Activated naive CD4-positive, alpha-beta T cell (primary cell): ENCODE results near the gene CLDN6.
"Not testable (repeated sequence)": the region's sequence is repeated elsewhere in the genome, so short reads cannot be mapped to it uniquely, and the experiment has no call there.

Experiments used
- DNase-seq, 4 experiments: peaks; one replicate each; lab custom pipeline; 2025; lab: John Stamatoyannopoulos, UW

The CLDN6 gene

DNA sequence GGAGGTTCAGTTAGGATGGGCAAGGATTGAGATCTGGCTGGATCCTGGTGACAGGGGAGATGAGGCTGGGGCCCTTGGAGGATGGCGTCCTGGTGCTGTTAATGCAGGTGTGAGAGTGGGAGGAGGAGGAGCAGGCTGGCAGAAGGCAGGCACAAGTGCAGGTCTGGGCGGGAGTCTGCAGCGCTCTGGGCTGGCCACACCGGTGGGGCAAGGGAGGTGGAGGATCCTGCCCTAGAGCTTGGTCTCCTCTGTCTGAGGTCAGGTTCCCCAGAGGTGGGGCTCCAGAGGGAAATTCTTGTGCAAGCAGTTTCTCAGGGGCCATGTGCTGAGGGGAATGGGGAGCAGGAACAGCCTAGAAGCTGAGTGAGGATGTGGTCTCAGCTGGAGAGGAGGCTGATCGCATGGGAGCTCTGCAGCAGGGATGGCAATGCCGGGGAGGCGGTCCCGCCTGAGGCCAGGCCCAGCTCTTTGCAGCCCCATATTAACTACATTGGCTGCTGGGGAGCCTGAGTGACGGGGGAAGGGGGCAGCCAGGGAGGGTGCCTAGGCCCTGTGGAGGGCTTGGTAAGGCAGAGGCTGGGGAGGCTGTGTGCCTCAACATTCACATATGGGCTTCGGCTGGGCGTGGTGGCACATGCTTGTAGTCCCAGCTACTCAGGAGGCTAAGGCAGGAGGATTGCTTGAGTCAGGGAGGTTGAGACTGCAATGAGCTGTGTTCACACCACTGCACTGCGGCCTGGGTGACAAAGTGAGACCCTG lies 34.8 kb upstream of the CLDN6 start:
- not testable (repeated sequence) for DNase-seq

DNA sequence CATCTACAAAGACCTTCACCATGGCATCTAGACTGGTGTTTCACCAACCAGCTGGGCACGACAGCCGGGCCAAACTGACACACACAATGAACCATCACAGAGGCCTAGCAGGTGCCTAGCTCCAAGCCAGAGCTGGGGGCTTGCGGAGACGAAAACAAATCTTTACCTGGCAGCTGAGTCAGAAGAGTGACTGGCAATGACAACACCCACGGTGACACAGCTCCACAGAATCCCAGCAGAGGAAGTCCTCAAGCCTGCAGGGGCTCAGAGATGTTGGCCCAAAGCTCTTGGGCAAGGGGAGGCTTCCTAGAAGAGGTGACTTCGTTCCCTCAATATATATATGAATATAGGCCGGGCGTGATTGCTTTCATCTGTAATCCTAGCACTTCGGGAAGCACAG lies 33.5 kb upstream of the CLDN6 start:
- DNase-seq = no peak

DNA sequence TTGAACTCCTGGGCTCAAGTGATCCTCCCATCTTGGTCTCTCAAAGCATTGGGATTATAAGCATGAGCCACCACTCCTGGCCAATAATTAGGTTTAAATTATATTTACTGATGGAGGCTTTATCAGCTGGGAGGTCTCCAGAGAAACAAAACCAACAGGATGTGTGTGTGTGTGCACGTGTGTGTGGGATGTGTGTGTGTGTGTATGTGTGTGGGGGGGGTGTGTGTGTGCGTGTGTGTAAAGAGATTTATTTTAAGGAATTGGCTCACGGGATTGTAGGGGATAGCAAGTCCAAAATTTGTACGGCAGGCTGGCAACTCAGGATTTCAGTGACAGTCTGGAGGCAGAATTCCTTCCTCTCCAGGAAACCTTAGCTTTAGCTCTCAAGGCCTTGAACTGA lies 33.0 kb upstream of the CLDN6 start:
- no peak for DNase-seq

DNA sequence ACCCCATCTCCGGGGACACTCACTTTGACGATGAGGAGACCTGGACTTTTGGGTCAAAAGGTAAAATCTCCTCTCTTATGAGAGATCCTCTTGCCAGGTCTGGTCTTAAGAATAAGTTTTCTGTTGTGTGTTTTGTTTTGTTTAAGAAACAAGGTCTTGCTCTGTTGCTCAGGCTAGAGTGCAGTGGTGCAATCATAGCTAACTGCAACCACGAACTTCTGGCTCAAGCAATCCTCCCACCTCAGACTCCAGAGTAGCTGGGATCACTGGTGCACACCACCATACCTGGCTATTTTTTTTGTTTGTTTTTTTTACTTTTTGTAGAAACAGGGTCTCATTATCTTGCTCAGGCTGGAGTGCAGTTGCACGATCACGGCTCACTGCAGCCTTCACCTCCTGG lies 32.5 kb upstream of the CLDN6 start:
- DNase-seq = no peak

DNA sequence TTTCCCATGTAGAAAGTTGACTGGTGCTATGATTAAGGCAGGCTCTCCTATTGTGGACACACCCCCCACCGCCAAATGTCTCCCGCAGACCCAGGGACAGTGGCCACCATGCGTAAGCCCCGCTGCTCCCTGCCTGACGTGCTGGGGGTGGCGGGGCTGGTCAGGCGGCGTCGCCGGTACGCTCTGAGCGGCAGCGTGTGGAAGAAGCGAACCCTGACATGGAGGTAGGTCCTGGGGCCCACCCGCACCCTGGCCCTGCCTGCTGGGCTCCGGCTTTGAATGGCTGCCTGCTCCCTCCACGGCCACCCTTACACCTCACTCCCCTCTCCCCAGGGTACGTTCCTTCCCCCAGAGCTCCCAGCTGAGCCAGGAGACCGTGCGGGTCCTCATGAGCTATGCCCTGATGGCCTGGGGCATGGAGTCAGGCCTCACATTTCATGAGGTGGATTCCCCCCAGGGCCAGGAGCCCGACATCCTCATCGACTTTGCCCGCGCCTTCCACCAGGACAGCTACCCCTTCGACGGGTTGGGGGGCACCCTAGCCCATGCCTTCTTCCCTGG lies 32.0 kb upstream of the CLDN6 start:
- DNase-seq = no peak

DNA sequence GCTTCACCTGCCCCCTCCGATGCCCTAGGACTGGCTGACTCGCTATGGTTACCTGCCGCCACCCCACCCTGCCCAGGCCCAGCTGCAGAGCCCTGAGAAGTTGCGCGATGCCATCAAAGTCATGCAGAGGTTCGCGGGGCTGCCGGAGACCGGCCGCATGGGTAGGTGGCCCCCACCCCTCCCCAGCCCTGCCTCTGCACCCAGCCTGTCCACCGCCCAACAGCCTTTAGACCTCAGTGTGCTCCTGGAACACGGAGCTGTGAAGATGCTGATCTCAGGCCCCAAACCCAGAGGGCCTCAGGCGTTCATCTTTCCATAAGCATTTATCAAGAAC lies 29.4 kb upstream of the CLDN6 start:
- no peak for DNase-seq

DNA sequence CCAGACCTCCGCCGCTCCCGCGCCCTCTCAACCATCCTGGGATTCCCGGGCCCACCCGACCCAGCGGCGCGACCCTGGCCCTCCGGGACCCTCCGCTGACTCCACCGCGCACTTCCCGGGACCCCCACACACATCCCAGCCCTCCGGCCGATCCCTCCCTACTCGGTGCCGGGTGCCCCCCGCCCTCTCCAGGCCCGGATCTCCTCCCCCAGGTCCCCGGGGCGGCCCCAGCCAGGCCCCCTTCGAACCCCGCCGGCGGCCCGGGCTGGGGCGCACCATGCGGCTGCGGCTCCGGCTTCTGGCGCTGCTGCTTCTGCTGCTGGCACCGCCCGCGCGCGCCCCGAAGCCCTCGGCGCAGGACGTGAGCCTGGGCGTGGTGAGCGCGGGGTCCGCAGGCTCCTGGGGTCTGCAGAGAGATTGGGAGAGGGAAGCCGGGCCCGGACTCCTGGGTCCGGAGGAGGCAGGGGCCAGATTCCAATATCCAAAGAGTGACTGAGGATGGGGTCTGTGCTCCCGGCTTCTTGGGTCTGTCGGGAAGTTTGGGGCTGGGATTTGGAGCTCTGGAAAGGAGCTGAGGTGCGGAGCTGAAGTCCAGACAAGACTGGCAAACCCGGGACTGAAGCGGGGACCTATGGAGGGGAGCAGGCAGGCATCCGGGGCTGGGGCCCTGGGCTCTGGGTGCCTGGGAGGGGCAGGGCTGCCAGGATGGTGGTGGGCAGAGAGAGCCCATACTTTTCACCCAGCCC lies 28.8 kb upstream of the CLDN6 start:
- DNase-seq = no peak

DNA sequence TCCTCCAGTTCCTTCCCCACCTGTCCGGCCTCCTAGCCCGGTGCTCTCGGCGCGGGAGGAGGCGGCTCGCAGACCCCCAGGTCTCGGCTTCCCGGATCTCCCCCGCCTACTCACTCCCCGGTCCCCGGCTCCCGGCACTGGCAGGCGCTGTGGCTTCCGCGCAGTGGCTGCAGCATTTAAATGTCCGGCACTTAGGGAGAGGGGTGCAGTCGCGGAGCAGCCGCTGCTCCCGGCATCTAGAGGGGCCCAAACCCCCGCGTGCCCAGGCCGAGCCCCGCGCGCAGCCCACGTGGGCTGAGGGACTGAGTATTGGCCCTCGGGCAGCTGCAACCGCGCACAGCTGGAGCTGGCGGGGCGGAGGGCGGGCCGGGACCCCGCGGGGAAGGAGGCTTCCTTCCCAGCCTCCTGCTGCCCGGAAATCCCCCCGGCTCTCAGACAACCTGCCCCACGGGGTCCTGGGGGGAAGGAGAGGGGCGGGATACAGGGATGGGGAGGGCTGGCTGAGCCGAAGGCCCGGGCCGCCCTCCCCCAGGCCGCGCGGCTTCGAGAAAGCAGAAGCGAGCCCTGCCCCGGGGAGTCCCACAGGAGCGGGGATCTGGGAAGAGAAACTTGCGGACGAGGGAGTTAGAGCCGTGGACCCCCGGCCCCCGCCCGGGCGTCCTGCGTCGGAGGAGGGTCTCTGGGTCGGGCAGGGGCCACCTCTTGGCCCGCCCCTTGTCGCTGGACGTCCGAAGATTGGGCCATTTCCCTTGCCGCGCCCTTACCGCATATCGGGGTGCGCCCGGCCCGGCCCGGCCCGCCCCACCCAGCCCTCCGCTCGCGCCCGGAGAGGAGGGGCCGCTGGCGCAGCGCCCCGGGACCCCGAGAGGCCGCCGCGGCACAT lies 28.0 kb upstream of the CLDN6 start, which contains the start of gene MMP25:
Gene MMP25 (plus strand): TSS at position 804 of the 883 bp plus-strand sequence. CDS start 357 bp downstream, outside the sequence.
- no peak for DNase-seq

DNA sequence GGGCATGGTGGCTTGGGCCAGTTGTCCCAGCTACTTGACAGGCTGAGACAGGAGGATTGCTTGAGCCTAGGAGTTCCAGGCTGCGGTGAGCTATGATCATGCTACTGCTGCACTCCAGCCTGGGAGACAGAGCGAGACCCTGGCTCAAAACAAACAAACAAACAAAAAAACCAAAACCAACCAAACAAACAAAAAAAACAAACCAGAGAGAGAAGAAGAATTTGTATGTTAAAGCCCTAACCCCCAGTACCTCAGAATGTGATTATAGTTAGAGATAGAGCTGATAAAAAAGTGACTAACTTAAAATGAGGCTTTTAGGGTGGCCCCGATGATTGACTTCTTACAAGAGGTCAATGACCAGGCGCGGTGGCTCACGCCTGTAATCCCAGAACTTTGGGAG lies 26.7 kb upstream of the CLDN6 start:
- DNase-seq = no peak

DNA sequence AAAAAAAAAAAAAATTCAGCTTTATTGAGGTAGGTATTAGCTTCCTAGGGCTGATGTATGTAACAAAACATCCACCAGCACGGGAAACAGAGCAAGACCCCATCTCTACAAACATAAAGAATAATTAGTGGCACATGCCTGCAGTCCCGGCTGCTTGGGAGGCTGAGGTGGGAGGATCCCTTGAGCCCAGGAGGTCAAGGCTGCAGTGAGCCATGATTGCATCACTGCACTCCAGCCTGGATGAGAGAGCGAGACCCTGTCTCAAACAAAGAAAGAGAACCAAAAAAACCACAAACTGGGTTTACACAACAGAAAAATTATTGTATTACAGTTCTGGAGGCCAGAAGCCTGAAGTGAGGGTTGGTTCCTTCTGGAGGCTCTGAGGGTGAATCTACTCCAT lies 24.4 kb upstream of the CLDN6 start:
- no peak for DNase-seq

DNA sequence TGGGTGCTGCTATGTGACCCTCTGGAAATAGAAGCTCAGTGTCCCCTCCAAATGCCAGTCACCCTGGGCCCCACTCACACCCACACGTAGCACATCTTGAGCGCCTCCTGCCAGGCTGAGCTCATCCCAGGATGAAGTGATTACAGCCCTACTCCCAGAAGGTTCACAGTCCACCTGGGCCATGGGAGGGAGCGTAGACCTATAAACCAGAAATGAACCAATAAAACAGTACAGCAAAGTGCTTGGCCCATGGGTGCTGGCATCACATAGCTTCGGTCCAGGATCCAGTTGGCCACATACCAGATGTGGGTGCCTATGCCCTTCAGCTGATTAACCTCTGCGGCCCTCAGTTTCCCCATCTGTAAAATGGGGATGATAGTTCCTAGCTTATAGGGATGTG lies 20.9 kb upstream of the CLDN6 start:
- no peak for DNase-seq

DNA sequence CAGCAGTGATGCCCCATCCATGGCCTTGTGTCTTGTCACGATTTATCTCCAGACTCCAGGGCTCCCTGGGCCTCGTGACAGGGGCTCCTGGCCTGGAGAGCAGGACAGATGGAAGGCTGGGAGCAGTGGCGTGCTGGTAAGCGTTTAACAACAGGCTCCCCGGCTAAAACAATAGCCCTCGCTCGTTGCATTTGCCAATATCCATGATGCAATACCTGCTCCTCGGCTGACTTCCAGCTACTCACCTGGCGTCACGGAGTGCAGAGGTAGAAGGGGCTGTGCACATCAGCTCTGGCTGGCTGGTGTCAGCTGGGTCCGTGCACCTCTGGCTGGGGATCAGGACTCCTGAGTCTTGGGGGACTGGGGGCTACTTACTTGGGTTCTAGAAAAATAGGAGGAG lies 20.3 kb upstream of the CLDN6 start:
- DNase-seq = no peak

DNA sequence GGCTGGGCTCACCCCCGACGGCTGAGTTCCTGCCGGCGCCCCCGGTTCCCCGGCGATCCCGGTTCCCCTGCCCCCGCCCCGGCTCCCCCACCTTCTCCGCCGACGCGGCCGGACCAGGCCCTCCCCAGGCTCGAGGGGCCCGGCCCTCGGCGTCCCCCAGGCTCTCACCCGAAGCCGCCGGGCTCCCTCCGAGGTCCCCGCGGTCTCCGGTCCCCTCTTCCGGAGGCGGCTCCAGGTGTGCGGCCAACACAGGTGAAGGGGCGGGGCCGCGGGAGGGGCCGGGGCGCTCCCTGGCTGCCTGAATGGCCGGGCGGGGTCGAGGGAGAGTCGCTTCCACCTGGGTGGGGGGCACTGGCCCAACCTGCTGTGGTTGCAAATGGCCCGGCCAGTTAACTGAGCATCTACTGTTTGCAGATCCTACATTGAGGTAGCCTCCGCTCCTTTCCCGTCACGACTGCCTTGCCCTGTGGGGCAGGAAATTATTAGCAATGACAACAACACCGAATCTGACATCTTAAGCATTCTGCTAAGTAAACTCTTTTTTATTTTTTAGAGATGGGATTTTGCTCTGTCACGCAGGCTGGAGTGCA lies 18.8 kb upstream of the CLDN6 start, which contains the start of gene BICDL2:
Gene BICDL2 (minus strand): TSS at position 219 of the 590 bp plus-strand sequence. CDS start 1,448 bp downstream, outside the sequence.
- no peak for DNase-seq

DNA sequence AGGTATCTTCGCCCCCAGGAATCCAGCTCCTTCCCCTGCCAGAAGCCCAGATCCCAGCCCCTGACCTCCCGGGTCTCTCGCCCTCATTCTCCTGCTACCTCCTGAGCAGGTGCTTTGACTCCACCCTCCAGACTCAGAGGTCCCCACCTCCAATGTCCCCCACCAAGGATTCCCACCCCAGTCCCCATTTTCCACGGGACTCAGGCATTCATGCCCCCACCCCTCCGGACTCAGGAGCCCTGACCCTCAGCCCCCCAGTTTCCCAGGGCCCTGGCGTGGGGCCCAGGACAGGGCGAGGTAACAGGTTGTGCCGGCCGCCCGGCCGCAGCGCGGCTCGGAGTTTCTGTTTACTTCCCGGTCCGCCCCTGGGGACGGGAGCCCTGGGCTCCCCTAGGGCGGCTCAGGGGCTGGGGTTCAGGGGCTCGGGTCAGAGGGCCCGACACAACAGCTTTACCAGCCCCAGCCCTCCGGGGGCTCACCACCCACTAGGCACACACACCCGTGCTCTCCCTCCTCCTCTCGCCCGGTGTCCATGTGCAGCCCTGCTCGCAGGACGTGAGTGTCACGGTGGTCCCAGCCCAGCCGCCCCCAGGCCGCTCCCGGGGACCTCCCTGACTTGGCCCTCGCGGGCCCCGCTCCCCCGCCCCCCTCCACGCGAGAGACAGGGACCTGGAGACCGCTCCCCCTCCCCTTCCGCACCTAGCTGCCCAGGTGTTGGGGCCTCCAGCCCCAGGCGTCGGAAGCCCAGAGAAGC lies 18.2 kb upstream of the CLDN6 start:
- no peak for DNase-seq

DNA sequence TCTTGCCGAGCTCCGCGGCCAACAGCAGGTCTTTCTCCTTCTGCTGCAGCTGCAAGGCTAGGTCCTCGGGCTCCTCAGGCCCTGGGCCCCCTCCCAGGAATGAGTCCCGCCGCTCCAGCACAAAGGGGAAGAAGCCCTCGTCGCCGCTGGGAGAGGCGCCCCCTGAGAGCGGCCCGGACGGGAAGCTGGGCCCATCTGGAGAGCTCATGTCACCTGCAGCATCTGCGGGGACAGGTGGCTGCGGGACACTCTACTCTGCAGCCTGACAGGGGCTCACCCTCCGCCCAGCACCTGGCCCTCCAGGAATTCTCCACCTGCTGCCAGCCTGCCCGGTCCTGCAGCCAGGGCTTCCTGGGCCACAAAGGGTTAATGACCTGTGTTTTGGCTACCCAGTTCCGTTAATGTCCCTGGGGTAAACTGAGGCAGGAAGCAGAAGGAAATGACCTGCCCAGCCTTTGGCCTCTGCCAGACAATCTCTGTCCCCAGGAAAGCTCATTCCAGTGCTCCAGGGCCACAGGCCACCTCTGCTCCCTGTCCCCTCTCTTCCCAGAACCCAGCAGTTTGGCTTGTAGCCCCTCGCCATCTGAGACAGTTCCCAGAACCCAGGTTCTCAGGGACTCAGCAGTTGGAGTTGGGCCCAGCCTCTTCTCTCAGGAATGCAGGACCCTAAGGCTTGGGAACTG lies 17.4 kb upstream of the CLDN6 start:
- no peak for DNase-seq

DNA sequence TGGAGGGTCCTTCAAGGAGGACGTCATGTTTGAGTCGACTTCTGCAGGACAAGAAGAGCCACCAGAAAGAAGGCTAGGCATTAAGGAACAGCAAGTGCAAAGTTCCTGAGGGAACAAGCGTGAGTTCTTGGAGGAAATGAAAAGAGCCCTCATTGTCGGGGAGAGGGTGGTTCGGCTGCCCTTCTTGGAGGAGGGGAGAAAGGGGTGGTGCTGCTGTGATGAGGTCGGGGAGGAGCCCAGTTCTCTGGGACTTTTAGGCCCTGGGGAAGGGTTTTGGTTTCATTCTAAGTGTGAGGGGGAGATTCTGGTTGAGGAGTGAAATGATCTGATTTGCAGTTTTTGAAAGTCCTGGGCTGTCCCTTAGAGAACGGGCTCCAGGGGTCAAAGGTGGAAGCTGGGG lies 14.6 kb upstream of the CLDN6 start:
- DNase-seq = no peak

DNA sequence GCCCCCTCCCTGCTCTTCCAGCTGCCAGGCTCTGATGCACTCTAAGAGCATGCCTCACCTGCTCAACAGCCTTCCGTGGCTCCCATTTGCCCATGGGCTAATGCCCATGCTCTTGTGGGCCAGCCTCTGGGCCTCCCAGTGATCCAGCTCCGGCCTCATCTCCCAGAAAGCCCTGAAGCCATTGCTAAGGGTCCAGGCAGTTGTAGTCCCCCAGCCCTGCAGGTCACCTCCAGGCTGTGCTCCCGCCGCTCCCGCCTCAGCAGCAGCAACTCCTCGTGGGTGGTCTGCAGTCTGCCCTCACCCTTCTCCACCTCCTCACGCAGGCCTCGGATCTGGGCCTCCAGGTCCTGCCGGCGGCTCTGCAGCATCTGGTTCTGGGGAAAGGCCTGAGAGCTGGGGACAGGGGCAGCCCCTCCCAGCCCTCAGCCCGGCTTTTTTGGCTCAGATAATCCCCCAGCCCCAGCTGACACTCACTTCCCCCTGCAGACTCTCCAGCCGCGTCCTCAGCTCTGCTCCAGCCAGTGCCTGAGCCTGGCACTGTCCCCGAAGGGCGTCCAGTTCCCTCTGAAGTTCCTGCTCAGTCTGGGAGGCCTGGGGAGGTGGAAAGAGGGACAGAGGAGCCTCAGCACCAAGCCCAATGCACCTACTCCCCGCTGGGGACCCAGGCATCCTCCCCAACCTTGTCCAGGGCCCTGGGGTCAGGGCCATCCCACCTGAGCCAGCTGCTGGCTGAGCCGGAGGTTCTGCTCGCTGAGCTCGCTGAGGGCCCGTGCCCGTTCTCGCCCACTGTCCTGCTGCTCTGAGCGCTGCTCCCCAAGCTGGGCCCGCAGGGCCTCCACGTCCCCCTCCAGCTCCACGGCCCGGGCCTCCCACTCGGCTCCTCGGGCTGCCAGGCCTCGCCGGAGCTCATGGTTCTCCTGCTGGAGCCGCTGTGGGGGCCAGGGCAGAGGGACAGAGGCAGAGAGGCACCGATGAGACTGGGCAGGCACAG lies 12.5 kb upstream of the CLDN6 start:
- DNase-seq = no peak

DNA sequence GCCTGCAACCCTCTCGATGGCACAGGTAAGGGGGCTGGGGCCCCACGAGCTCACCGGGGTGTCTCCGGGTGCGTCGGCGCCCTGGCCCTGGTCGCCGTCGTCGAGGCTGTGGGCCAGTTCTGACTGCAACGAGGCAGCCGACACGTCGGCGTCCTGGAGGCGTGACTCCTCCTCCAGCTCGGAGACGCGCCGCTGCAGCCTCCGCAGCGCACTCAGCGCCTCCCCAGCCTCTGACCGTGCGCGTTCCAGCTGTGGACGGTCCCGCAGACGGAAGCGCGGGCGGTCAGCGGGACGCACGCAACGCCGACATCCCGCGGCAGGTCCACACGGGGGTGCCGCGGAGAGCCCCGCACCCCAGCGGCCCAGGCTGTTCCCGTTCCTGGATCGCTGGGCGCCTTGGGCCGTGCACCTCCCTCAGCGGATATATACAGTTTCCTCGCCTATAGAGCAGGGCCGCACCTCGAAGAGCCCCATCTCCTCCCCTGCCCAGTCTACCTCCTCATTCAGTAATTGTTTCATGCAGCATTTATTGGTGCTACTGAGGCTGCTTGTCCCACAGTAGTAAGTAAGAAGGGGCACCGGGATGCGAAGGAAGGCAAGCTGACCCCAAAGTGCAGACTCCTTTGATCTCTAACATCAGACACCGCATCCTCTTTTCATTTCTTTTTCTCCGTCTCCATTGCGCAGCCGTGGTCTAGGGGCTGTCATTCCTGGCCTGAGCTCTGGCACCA lies 11.7 kb upstream of the CLDN6 start:
- peak in 1 of 4 experiments; percentile 21 for DNase-seq
